HG03139 (cell line): ENCODE data around the gene ALPK1.
"Not testable (repeated sequence)": the region's sequence is repeated elsewhere in the genome, so short reads cannot be mapped to it uniquely, and the experiment has no call there.

ENCODE experiments used
- ATAC-seq: cut with Tn5 transposase; IDR thresholded peaks from one replicate; pipeline ENCODE4 v1.9.1; 2021; ENCODE audit not compliant: unreplicated experiment

The ALPK1 gene

GRCh38 chr4:112448306-112449132 is 151.3 kb downstream of the ALPK1 start:
- no peak for ATAC-seq

GRCh38 chr4:112449708-112450107 is 152.5 kb downstream of the ALPK1 start:
- ATAC-seq: no peak

- no peak for ATAC-seq
Measured at GRCh38 chr4:112451104-112451503, 153.9 kb downstream of the ALPK1 start.

GRCh38 chr4:112451831-112452230 is 154.7 kb downstream of the ALPK1 start:
- ATAC-seq: no peak

- no peak for ATAC-seq
Measured at GRCh38 chr4:112453321-112453720, 156.2 kb downstream of the ALPK1 start.

- ATAC-seq: no peak
Measured at GRCh38 chr4:112472318-112472717, 175.1 kb downstream of the ALPK1 start.

- ATAC-seq: no peak
Measured at GRCh38 chr4:112473985-112474384, 176.8 kb downstream of the ALPK1 start.

- no peak for ATAC-seq
Measured at GRCh38 chr4:112485930-112486329, 188.8 kb downstream of the ALPK1 start.

GRCh38 chr4:112490808-112491207 is 193.6 kb downstream of the ALPK1 start:
- ATAC-seq: not testable (repeated sequence)
